Measurements from ENCODE around the gene SUPT3H.

SUPT3H gene

DNA sequence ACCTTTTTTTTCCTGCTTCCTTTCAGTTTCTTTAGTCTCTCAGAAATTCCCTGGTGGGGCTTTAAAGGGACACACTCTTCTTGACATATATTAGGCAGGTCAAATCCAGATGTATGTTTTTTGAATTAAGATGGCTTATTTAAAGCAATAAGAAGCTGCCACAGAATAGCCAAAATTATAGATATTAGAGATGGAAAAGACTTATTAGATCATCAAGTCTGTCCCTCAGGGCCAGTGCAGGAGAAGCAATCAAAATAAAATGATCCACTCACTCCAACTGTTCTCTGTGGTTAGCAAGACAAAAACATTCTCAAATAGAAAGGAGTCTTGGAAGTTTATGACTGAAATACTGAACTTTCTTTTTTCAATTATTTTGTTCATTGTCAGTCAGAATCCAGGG is 527.4 kb downstream of the SUPT3H start:
- Histone ChIP-seq H2AFZ (ENCODE audit: low read length, unreplicated experiment) (no peak overlapping the region), H3K4me3 (ENCODE audit: low read depth, low read length) (no peak overlapping the region), H3K27me3 (ENCODE audit: insufficient read depth, low read length) (no peaks in the 10 kb centered on the region), H3K27ac (ENCODE audit: low read depth, low read length) (no peak overlapping the region), H3K36me3 (ENCODE audit: insufficient read depth, low read length) (no peaks in the 10 kb centered on the region), H3K79me2 (ENCODE audit: control insufficient read depth, insufficient read depth, low read length, unreplicated experiment) (no peaks in the 10 kb centered on the region), H3K4me1 (ENCODE audit: control insufficient read depth, insufficient read depth, low read length, unreplicated experiment) (peaks cover 10% of the 10 kb centered on the region)

DNA sequence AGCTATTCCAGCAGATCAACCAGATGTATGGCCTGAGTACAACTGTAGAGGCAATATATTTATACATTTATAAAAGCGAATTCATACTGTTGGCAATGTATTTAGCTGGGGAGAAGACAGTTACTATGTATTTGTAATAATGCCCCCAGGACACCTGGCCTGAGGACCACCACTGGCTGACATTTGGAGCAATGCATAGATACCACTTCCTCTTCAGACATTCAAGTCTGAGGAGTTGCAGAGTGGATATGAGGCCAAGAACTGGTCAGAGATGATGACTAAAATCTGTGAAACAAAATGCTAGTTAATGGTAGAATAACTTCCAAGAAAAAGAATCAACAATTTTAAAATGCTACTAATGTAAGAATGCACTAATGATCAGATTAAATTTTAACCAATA is 527.9 kb downstream of the SUPT3H start:
- Histone ChIP-seq H2AFZ (ENCODE audit: low read length, unreplicated experiment) (no peak overlapping the region), H3K36me3 (ENCODE audit: insufficient read depth, low read length) (no peaks in the 10 kb centered on the region), H3K27me3 (ENCODE audit: insufficient read depth, low read length) (no peaks in the 10 kb centered on the region), H3K4me1 (ENCODE audit: control insufficient read depth, insufficient read depth, low read length, unreplicated experiment) (peaks cover 10% of the 10 kb centered on the region), H3K27ac (ENCODE audit: low read depth, low read length) (no peak overlapping the region), H3K4me3 (ENCODE audit: low read depth, low read length) (no peak overlapping the region), H3K79me2 (ENCODE audit: control insufficient read depth, insufficient read depth, low read length, unreplicated experiment) (no peaks in the 10 kb centered on the region)

DNA sequence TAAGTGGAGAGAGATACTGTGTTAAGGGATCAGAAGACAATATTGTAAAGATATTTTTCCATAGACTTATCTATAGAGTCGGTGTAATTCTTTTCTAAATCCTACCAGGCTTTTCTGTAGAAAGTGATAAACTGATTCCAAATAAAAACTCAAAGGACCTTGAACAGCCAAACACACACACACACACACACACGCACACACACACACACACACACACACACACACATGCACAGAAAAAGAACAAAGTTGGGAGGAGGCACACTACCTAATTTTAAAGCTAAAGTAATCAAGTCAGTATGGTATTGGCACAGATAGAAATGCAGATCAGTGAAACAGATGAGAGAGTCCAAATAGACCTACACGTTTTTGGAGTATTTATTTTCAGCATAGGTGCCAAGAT is 534.0 kb downstream of the SUPT3H start:
- H3K36me3 ChIP-seq (ENCODE audit: insufficient read depth, low read length): no peaks in the 10 kb centered on the region
- no peak overlapping the region for H2AFZ ChIP-seq (ENCODE audit: low read length, unreplicated experiment)

DNA sequence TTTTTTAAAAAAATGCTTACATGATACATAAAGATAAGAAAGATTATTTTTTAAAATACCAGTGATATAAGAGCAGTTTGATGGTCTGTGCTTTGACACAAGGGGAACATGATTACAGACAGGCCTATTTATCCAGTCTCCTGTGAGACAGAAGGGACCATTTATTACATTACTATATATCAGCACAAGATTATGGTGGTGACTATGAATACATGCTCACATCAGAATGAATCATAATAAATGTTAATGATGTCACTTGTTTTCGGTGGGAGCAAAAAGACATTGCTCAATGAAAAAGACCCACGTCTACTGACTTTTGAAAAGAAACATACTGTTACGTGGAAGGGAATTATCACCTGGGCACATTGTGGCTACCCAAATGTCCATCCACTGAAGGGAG is 535.1 kb downstream of the SUPT3H start:
- H2AFZ ChIP-seq (ENCODE audit: low read length, unreplicated experiment): no peak overlapping the region
- no peaks in the 10 kb centered on the region for H3K79me2 ChIP-seq (ENCODE audit: control insufficient read depth, insufficient read depth, low read length, unreplicated experiment)
- H3K27me3 ChIP-seq (ENCODE audit: insufficient read depth, low read length): no peaks in the 10 kb centered on the region
- no peaks in the 10 kb centered on the region for H3K4me1 ChIP-seq (ENCODE audit: control insufficient read depth, insufficient read depth, low read length, unreplicated experiment)
- H3K36me3 ChIP-seq (ENCODE audit: insufficient read depth, low read length): no peaks in the 10 kb centered on the region
- no peak overlapping the region for H3K4me3 ChIP-seq (ENCODE audit: low read depth, low read length)
- no peak overlapping the region for H3K27ac ChIP-seq (ENCODE audit: low read depth, low read length)

More for the DNA sequence above, 534.0 kb downstream of the SUPT3H start:
- H3K27me3 ChIP-seq (ENCODE audit: insufficient read depth, low read length): no peaks in the 10 kb centered on the region
- no peak overlapping the region for H3K4me3 ChIP-seq (ENCODE audit: low read depth, low read length)
- H3K79me2 ChIP-seq (ENCODE audit: control insufficient read depth, insufficient read depth, low read length, unreplicated experiment): no peaks in the 10 kb centered on the region
- no peaks in the 10 kb centered on the region for H3K4me1 ChIP-seq (ENCODE audit: control insufficient read depth, insufficient read depth, low read length, unreplicated experiment)
- H3K27ac ChIP-seq (ENCODE audit: low read depth, low read length): no peak overlapping the region

DNA sequence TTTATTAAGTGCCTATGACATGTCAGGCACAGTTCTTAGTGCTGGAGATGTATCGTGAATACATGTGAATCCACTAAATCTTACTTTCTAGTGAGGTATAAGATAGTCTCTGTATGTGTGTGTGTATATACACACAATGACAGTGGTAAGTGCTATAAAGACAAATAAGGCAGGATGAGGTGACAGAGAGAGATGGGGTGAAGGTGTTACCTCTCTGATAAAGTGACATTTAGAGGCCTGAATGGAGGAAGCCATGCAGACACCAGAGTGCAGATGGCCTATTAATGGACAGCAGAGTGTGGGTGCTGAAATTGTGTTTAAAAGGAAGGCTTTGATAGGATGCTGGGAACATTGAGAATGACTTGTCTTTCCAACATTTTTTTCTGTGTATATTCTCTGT is 535.9 kb downstream of the SUPT3H start:
- Histone ChIP-seq H3K4me3 (ENCODE audit: low read depth, low read length) (no peak overlapping the region), H3K36me3 (ENCODE audit: insufficient read depth, low read length) (no peaks in the 10 kb centered on the region), H3K27me3 (ENCODE audit: insufficient read depth, low read length) (no peaks in the 10 kb centered on the region), H3K4me1 (ENCODE audit: control insufficient read depth, insufficient read depth, low read length, unreplicated experiment) (no peaks in the 10 kb centered on the region), H2AFZ (ENCODE audit: low read length, unreplicated experiment) (no peak overlapping the region), H3K27ac (ENCODE audit: low read depth, low read length) (no peak overlapping the region), H3K79me2 (ENCODE audit: control insufficient read depth, insufficient read depth, low read length, unreplicated experiment) (no peaks in the 10 kb centered on the region)

DNA sequence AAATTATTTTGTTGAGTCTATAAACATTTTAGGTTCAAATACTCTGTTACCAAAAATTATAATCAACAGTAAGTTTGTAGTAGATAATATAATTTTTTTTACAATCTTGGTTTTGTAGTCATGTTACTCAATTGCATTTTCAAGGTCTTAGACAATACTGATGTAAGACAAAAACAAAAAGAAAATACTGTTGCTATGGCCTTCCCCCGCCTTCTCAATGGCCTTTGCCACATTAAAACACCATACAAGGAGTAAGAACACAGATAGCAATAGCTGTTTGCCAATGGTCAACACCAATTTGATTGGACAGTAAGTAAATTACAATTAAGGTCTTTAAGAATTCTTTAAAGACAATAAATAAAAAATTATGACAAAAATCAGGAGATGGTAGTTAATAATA is 540.0 kb downstream of the SUPT3H start:
- Histone ChIP-seq H3K27ac (ENCODE audit: low read depth, low read length) (no peak overlapping the region), H3K27me3 (ENCODE audit: insufficient read depth, low read length) (no peaks in the 10 kb centered on the region), H3K4me3 (ENCODE audit: low read depth, low read length) (no peak overlapping the region), H3K4me1 (ENCODE audit: control insufficient read depth, insufficient read depth, low read length, unreplicated experiment) (no peaks in the 10 kb centered on the region), H2AFZ (ENCODE audit: low read length, unreplicated experiment) (no peak overlapping the region), H3K36me3 (ENCODE audit: insufficient read depth, low read length) (no peaks in the 10 kb centered on the region), H3K79me2 (ENCODE audit: control insufficient read depth, insufficient read depth, low read length, unreplicated experiment) (no peaks in the 10 kb centered on the region)

DNA sequence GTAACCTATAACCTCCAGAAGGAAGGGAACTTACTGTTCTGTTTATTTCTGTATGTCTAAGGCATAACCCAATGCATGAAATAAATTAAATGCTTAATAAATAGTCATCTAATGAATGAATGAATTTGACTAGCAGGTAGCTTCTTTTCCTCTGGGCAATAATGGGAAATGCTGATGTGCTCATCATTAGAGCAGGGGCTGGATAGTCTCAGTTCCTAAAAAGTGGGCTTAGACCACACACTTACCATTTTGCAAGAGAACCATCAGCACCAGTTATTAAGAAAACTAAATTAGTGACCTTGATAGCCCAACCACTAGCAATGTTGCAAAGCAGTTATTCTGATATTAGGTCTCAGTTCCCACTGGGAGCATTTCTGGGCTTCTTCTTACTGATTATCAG is 540.5 kb downstream of the SUPT3H start:
- H3K4me3 ChIP-seq (ENCODE audit: low read depth, low read length): no peak overlapping the region
- no peaks in the 10 kb centered on the region for H3K4me1 ChIP-seq (ENCODE audit: control insufficient read depth, insufficient read depth, low read length, unreplicated experiment)
- no peaks in the 10 kb centered on the region for H3K27me3 ChIP-seq (ENCODE audit: insufficient read depth, low read length)

DNA sequence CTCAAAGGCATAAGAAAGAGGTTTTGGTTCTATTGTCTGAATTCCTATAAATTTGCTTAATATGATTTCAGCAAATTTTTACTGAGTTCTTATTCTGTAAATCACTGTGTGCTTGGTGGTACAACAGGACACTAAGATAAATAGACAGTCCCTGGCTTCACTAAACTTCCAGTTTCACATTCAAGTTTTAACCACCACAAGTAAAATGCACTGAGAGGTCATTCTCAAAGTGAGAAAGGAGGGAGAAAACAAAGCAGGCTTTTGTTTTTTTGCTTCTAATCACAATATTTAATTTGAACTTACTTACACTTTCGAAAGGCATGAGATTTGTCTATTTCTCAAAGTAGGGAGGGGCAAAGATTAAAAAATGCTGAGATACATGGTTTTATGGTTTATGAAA is 544.5 kb downstream of the SUPT3H start:
- Histone ChIP-seq H3K36me3 (ENCODE audit: insufficient read depth, low read length) (no peaks in the 10 kb centered on the region), H3K4me3 (ENCODE audit: low read depth, low read length) (no peak overlapping the region), H3K4me1 (ENCODE audit: control insufficient read depth, insufficient read depth, low read length, unreplicated experiment) (no peaks in the 10 kb centered on the region), H3K79me2 (ENCODE audit: control insufficient read depth, insufficient read depth, low read length, unreplicated experiment) (no peaks in the 10 kb centered on the region), H3K27me3 (ENCODE audit: insufficient read depth, low read length) (no peaks in the 10 kb centered on the region), H3K27ac (ENCODE audit: low read depth, low read length) (no peak overlapping the region), H2AFZ (ENCODE audit: low read length, unreplicated experiment) (no peak overlapping the region)

More for the DNA sequence above, 540.5 kb downstream of the SUPT3H start:
- Histone ChIP-seq H3K36me3 (ENCODE audit: insufficient read depth, low read length) (no peaks in the 10 kb centered on the region), H3K79me2 (ENCODE audit: control insufficient read depth, insufficient read depth, low read length, unreplicated experiment) (no peaks in the 10 kb centered on the region), H3K27ac (ENCODE audit: low read depth, low read length) (no peak overlapping the region), H2AFZ (ENCODE audit: low read length, unreplicated experiment) (no peak overlapping the region)

DNA sequence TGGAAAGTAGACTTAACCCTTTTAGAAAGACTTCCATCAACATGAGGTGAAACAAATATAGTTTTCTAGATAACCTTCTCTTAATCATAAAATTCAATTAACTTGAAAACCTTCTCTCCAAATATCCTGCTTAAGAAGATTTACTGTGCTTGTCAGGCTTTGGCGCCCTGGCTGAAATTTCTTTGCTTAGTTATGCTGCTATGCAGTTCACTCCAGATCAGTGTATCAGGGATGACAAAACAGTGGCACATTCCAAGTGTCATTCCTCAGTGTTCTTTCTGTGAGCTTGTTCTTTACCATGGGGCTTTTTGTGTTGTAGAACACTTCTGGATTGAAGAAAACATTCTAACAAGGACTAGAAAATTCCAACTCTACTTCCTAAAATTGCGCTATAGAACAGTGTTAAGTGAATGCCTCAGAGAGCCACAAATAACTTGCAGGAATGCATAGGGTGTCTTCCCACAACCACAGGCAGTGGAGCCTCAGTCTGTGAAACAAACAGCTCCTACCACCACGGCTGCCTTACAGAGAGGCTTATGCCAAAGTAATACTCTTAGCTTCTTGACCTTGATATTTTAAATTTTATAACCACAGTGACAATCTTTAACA is 546.6 kb downstream of the SUPT3H start:
- H3K36me3 ChIP-seq (ENCODE audit: insufficient read depth, low read length): no peaks in the 10 kb centered on the region
- H3K27ac ChIP-seq (ENCODE audit: low read depth, low read length): no peak overlapping the region
- no peak overlapping the region for H2AFZ ChIP-seq (ENCODE audit: low read length, unreplicated experiment)
- H3K4me1 ChIP-seq (ENCODE audit: control insufficient read depth, insufficient read depth, low read length, unreplicated experiment): no peaks in the 10 kb centered on the region
- H3K4me3 ChIP-seq (ENCODE audit: low read depth, low read length): no peak overlapping the region
- no peaks in the 10 kb centered on the region for H3K79me2 ChIP-seq (ENCODE audit: control insufficient read depth, insufficient read depth, low read length, unreplicated experiment)
- no peaks in the 10 kb centered on the region for H3K27me3 ChIP-seq (ENCODE audit: insufficient read depth, low read length)

DNA sequence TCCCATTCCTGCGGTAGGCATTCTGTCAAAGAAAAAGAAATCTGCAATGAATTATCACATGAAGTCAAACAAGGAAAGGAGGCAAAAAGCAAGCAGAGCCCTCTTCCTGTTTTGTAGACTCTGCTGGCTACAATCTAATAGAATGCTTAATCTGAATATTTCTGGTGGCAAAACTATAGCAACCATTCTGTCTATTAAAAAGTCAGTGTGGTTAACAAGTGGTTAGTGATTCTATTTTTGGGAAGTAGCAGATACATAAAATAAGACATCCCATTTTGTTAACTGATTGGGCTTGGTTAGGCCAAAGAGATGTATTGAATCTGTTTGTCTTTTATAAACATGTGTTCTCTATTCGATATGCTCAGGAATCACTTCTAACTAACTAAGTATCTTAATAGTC is 547.9 kb downstream of the SUPT3H start:
- Histone ChIP-seq H3K4me1 (ENCODE audit: control insufficient read depth, insufficient read depth, low read length, unreplicated experiment) (no peaks in the 10 kb centered on the region), H2AFZ (ENCODE audit: low read length, unreplicated experiment) (no peak overlapping the region), H3K4me3 (ENCODE audit: low read depth, low read length) (no peak overlapping the region), H3K79me2 (ENCODE audit: control insufficient read depth, insufficient read depth, low read length, unreplicated experiment) (no peaks in the 10 kb centered on the region), H3K36me3 (ENCODE audit: insufficient read depth, low read length) (no peaks in the 10 kb centered on the region), H3K27ac (ENCODE audit: low read depth, low read length) (no peak overlapping the region), H3K27me3 (ENCODE audit: insufficient read depth, low read length) (no peaks in the 10 kb centered on the region)

DNA sequence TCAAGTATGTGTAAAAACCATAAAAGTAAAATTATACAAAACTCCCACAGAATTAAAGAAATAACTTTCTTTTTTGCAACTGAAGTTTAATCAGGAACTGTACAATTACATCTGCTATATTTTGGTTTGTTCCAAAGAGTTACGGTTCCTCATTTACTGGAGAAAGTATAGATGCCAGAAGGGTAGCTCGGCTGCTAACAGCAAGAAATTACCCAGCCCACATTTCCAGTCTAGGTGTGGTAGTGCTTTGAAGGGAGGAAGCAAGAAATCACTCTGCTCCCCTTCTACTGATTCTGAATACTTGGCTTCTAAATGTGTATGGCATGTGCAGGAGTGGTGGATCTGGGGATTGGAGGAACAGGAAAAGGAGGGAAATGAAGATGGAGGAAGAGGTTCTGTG is 549.0 kb downstream of the SUPT3H start:
- Histone ChIP-seq H3K27ac (ENCODE audit: low read depth, low read length) (no peak overlapping the region), H3K27me3 (ENCODE audit: insufficient read depth, low read length) (no peaks in the 10 kb centered on the region), H3K4me3 (ENCODE audit: low read depth, low read length) (no peak overlapping the region), H3K36me3 (ENCODE audit: insufficient read depth, low read length) (no peaks in the 10 kb centered on the region), H3K79me2 (ENCODE audit: control insufficient read depth, insufficient read depth, low read length, unreplicated experiment) (no peaks in the 10 kb centered on the region), H3K4me1 (ENCODE audit: control insufficient read depth, insufficient read depth, low read length, unreplicated experiment) (no peaks in the 10 kb centered on the region), H2AFZ (ENCODE audit: low read length, unreplicated experiment) (no peak overlapping the region)

All from ACC112 (cell line).